ENCODE results near the gene SPINK8.

DNA sequence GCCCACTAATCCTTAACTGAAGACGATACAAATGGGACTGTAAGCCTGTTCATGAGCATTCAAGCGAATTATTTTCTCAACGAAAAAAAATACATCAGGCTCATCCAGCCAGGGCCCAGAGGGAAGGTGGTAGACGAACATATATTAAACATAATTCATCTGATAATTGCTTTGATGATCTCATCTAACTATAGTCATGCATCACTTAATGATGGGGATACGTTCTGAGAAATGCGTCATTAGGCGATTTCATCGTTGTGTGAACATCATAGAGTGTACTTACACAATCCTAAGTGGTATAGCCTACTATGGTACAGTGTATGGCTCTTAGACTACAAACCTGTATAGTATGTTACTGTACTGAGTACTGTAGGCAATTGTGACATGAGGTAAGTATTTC lies 10.0 kb upstream of the SPINK8 start:
- TF ChIP-seq POLR2AphosphoS5 (IDR thresholded peaks at IDR 0.05; ENCODE audit: low read depth, low read length), result no peak
- TF ChIP-seq, protein P1, sequence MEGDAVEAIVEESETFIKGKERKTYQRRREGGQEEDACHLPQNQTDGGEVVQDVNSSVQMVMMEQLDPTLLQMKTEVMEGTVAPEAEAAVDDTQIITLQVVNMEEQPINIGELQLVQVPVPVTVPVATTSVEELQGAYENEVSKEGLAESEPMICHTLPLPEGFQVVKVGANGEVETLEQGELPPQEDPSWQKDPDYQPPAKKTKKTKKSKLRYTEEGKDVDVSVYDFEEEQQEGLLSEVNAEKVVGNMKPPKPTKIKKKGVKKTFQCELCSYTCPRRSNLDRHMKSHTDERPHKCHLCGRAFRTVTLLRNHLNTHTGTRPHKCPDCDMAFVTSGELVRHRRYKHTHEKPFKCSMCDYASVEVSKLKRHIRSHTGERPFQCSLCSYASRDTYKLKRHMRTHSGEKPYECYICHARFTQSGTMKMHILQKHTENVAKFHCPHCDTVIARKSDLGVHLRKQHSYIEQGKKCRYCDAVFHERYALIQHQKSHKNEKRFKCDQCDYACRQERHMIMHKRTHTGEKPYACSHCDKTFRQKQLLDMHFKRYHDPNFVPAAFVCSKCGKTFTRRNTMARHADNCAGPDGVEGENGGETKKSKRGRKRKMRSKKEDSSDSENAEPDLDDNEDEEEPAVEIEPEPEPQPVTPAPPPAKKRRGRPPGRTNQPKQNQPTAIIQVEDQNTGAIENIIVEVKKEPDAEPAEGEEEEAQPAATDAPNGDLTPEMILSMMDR (IDR thresholded peaks at IDR 0.05 in 2 of 3, conservative IDR thresholded peaks at IDR 0.05 in 1 of 3; ENCODE audit: borderline replicate concordance in 1 of 3, insufficient read depth in 1 of 3, low read depth in 2 of 3, low read length in 2 of 3), result no peak
- TF ChIP-seq ELF1 (IDR thresholded peaks at IDR 0.05; ENCODE audit: borderline replicate concordance, low read depth), result no peak
- TF ChIP-seq SIN3A (IDR thresholded peaks at IDR 0.05; ENCODE audit: low read depth), result no peak
- TF ChIP-seq RAD21 (IDR thresholded peaks at IDR 0.05; ENCODE audit: low read depth), result no peak
- TF ChIP-seq YY1 (IDR thresholded peaks at IDR 0.05; ENCODE audit: extremely low read depth, insufficient replicate concordance, low read depth, low read length), result no peak
- no peak for TF ChIP-seq JUND (IDR thresholded peaks at IDR 0.05)
- TF ChIP-seq EZH2 (IDR thresholded peaks at IDR 0.05), result no peak
- TF ChIP-seq CBX3 (IDR thresholded peaks at IDR 0.05; ENCODE audit: low read depth), result no peak
- TF ChIP-seq, protein P2, sequence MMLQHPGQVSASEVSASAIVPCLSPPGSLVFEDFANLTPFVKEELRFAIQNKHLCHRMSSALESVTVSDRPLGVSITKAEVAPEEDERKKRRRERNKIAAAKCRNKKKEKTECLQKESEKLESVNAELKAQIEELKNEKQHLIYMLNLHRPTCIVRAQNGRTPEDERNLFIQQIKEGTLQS (IDR thresholded peaks at IDR 0.05), result no peak
- no peak for TF ChIP-seq SP1 (IDR thresholded peaks at IDR 0.05; ENCODE audit: low read depth)
- TF ChIP-seq, protein P3, sequence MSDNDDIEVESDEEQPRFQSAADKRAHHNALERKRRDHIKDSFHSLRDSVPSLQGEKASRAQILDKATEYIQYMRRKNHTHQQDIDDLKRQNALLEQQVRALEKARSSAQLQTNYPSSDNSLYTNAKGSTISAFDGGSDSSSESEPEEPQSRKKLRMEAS (IDR thresholded peaks at IDR 0.05), result no peak
- no peak for TF ChIP-seq POLR2A (IDR thresholded peaks at IDR 0.05; ENCODE audit: borderline replicate concordance, extremely low read depth, insufficient read depth, insufficient read length)
- TF ChIP-seq, protein P4, sequence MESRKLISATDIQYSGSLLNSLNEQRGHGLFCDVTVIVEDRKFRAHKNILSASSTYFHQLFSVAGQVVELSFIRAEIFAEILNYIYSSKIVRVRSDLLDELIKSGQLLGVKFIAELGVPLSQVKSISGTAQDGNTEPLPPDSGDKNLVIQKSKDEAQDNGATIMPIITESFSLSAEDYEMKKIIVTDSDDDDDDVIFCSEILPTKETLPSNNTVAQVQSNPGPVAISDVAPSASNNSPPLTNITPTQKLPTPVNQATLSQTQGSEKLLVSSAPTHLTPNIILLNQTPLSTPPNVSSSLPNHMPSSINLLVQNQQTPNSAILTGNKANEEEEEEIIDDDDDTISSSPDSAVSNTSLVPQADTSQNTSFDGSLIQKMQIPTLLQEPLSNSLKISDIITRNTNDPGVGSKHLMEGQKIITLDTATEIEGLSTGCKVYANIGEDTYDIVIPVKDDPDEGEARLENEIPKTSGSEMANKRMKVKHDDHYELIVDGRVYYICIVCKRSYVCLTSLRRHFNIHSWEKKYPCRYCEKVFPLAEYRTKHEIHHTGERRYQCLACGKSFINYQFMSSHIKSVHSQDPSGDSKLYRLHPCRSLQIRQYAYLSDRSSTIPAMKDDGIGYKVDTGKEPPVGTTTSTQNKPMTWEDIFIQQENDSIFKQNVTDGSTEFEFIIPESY (IDR thresholded peaks at IDR 0.05; ENCODE audit: extremely low read depth, insufficient replicate concordance, low read length), result no peak
